Sciatic nerve (tissue), 2 donors: ENCODE results near the gene BIRC6. TPM values are rescaled to one million over a fixed set of nuclear protein-coding genes. Genes with fewer than 3 reads are reported as not detected.

ENCODE experiments used
- ATAC-seq: fragments of 200-7000 bp; cut with Tn5 transposase; one replicate; pipeline ENCODE4 v1.9.1; 2020; ENCODE audit warnings: mild to moderate bottlenecking, moderate library complexity
- DNase-seq: peaks from one replicate; pipeline ENCODE4 v3.0.0-alpha.2; 2020; ENCODE audit warnings: low spot score
- intact Hi-C: fragments of 100-400 bp; cut with DNase I; formaldehyde crosslinking; loops from one replicate; pipeline ENCODE4 v1.14.2; 2022
- microRNA-seq: library from miRNA; unstranded; fragments of <30 nt; microRNA quantifications from one replicate; pipeline ENCODE4 v1.2.0, GENCODE V29; 2020
- total RNA-seq: library from RNA; stranded (reverse); fragmentation: NEBNext Ultra II Directional; extraction: Animal tissue kit (Norgen Biotek cat#: 25700); gene quantifications from one replicate; pipeline ENCODE4 v1.2.1, GENCODE V29; 2021
- donor health status: DM: no; HTN: no; CAD: no.
- donor health status: DM: no; HTN: no; CAD: no.

BIRC6 gene
- total RNA-seq, 1 donor from 2014 or later: 130 TPM

DNA sequence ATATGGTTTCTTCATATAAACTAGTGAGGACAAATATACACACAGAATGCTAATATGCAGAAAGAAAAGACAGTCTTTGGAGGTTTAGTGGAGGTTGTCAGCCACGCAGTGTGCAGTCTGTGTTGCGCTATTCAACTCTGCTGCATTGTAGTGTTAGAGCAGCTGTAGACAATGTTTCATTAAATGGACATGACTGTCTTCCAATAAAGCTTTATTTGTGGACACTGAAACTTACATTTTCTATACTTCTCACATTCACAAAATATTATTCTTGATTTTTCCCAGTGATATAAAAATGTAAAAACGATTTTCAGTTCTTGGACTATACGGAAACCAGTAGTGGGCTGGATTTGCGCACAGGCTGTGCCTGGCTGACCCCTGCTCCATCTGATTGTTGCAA lies 284.4 kb downstream of the BIRC6 start:
- no peak for ATAC-seq
- intact Hi-C loops: no loop called here
- DNase-seq: no peak

DNA sequence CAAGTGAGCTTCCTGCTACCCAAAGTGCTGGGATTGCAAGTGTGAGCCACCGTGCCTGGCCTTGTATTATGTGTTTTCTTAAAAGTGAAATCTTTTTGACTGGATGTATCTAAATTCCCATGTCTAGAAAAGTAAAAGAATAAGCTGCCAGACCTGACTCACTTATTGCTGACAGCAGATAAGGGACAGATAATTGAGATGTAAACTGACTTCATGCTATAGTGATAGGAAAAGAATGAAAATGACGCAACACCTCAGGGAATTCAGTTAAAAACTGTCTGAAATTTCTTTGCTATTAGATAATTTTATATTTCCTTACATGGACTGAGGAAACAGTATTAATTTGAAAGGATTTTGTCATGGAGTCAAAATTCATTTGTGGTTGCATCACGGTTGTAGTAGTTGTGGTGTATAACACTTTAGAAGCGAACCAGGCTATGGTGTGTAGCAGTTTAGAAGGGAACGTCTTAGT lies 290.4 kb downstream of the BIRC6 start:
- DNase-seq (no peak), ATAC-seq (no peak)
- intact Hi-C loops: no loop called here

DNA sequence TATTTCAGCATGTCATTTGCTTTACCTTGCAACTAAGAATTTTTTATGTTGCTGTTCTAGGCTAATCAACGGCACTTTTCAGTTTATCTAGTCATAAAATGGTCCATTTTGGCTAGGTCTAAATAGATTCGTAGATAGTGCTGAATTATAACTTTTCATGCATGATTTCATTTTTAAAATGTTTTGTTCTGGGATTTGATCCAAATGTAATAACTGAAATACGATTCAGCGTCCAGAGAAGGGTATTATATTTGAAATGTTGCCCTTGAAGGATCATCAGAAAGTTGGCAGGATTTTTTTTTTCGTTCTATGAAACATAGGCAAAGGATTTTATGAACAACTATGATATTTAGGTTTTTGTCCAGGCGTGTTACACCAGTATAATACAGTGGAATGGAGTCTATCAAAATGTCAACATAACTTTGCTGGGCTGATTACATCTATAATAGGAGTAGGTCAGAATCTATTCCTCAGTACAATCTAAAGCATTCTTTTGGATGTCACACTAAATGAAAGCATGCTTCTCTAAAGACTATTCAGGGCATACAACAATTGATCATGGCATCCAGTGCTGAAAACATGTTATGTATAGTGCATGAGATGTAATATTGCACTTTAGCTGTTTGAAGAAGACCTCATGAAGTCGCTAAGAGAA lies 295.9 kb downstream of the BIRC6 start:
- ATAC-seq: no peak
- intact Hi-C loops: no loop called here
- no peak for DNase-seq

DNA sequence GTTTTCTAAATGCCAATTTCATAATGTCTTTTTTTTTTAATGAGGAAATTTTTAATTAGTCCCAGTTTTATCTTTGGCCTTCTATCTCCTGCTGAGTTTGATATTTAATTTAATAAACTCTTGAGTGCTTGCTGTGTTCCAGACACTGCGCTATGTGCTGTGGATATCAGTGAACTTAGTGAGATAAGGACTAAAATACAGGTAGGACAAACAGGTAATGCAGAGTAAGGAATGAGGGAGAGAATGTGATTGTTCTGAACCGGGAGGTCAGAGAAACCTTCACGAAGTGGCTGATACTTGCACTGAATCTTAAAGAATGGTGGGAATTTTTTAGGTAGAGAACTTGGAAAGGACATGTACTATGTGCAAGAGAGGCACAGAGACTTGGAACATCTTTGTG lies 299.2 kb downstream of the BIRC6 start:
- DNase-seq (no peak), ATAC-seq (no peak)
- intact Hi-C loops: no loop called here

DNA sequence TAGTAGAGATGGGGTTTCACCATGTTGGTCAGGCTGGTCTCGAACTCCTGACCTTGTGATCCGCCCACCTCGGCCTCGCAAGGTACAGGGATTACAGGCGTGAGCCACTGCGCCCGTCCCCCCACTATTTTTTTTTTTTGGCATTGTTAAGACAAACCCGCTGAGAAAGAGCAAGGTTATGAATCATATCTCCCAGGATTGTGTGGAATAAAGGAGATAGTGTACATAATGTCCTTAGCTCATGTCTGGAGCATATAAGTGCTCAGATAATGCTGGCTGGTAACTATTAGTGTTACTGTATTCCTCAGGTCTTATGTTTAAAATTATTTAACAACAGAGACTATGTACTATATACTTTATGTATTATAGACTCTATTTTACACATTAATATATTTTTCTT lies 307.0 kb downstream of the BIRC6 start:
- no peak for DNase-seq
- ATAC-seq: no peak
- intact Hi-C loops: no loop called here

DNA sequence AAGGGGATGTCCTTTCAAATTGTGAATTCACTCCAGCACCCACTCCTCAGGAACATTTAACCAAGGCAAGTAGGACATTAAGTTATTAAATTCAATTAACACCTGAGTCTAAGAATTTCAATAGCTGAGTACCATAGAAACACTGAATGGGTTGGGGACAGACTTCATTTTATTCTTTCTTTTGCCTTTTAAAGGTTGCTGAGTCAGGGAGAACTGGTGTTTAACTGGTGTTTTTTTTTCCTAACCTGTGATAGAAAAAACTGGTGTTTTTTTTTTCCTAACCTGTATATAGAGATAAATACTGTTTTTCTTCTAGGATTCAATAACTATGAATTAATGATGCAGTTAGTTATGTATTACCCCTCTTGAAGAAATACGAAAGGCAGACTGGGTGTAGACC lies 309.9 kb downstream of the BIRC6 start:
- intact Hi-C loops: no loop called here
- DNase-seq: no peak
- ATAC-seq: no peak

- intact Hi-C loops: no loop called here
- DNase-seq (no peak), ATAC-seq (no peak)
These were observed 311.4 kb downstream of the BIRC6 start for GRCh38 chr2:32668254-32668653.

Small RNAs within 50 kb of the gene (microRNA-seq; reads per million reads assigned to microRNA genes)
- gene MIR4765 (not detected), gene MIR558 (not detected)

Other genes starting within 250 kb of the BIRC6 start
- 19.7 TPM for gene SLC30A6, start 191.2 kb upstream of the BIRC6 start, total RNA-seq
- gene NLRC4, start 92.1 kb upstream of the BIRC6 start, total RNA-seq: 3.1 TPM
- 72.0 TPM for gene YIPF4, start 79.1 kb upstream of the BIRC6 start, total RNA-seq